Brain microvascular endothelial cell (primary cell): Measurements from ENCODE around the gene DLGAP1.

Source experiments
- DNase-seq: peaks from one replicate; pipeline ENCODE4 v3.0.0-alpha.2; 2020
- H3K27ac ChIP-seq: fragments of 250-450 bp; sonication (Bioruptor Pico); 2 replicates; pipeline ENCODE4 v1.5.1; 2020; ENCODE audit warnings: mild to moderate bottlenecking, moderate library complexity
- H3K27me3 ChIP-seq: fragments of 250-450 bp; sonication (Bioruptor Pico); replicated peaks from 2 replicates; pipeline ENCODE4 v1.5.1; 2020; ENCODE audit warnings: mild to moderate bottlenecking
- H3K36me3 ChIP-seq: fragments of 250-450 bp; sonication (Bioruptor Pico); replicated peaks from 2 replicates; pipeline ENCODE4 v1.5.1; 2020; ENCODE audit warnings: mild to moderate bottlenecking
- H3K4me3 ChIP-seq: 2 replicates; pipeline ENCODE4 v1.5.1; 2011; ENCODE audit warnings: low read depth, mild to moderate bottlenecking, control low read depth, low read length, moderate library complexity
- in situ Hi-C: cut with HindIII; loops from 2 replicates; pipeline ENCODE4 v1.10.0; 2017; ENCODE audit warnings: low sequenced_read_pairs, low pct_ligation_motif_present
- TF ChIP-seq, protein P1 (sequence below): IDR thresholded peaks from 2 replicates; pipeline ENCODE4 v1.5.1; 2011; ENCODE audit warnings: low read depth, mild to moderate bottlenecking, moderate library complexity, low read length, control low read depth, inconsistent platforms; ENCODE audit errors: missing control alignments

Gene DLGAP1

DNA sequence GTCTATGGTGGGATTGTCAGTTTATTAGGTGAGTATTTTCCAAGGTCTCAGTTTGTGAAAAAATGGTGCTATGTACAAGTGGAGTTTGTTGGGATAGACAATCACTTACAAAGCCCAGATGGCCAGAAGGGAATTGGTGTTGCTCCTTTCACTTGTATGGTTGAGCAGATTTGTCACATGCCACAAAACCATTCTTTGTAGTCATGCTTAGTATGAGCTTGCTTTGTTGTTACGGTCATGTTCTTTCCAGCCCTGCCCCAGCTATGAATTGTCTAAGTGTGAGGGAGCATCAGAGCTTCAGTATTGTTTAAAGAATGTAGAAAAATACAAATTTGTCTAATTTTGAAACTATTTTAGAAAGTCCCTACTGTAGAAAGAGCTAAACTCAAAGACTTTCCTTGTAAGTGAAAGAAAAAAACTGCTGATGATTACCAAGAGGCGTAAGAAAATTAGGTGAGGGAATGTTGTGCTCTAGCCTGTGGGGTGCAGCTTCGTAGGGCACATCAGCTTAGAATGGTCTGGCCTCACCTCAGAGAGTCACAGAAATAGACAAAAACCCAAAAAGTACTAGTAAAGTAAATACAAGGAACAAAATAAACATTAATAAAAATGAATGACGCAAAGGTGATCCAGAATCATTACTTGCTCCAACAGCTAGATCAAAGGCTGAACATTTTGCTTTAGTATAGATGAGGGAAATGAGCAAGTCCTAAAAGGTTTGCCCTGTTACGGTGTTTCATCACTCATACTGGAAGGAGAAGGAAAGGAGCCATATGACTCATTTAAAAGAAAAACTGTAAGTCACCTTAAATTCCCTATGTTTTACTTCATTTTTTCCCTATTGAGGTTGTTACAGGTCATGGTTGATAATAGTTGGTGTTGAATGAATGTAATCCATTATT lies 995.9 kb downstream of the DLGAP1 start:
- TF ChIP-seq, protein P1, sequence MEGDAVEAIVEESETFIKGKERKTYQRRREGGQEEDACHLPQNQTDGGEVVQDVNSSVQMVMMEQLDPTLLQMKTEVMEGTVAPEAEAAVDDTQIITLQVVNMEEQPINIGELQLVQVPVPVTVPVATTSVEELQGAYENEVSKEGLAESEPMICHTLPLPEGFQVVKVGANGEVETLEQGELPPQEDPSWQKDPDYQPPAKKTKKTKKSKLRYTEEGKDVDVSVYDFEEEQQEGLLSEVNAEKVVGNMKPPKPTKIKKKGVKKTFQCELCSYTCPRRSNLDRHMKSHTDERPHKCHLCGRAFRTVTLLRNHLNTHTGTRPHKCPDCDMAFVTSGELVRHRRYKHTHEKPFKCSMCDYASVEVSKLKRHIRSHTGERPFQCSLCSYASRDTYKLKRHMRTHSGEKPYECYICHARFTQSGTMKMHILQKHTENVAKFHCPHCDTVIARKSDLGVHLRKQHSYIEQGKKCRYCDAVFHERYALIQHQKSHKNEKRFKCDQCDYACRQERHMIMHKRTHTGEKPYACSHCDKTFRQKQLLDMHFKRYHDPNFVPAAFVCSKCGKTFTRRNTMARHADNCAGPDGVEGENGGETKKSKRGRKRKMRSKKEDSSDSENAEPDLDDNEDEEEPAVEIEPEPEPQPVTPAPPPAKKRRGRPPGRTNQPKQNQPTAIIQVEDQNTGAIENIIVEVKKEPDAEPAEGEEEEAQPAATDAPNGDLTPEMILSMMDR = no peak
- Histone ChIP-seq H3K27ac (no peak overlapping the region), H3K36me3 (peaks cover 24% of the 10 kb centered on the region), H3K27me3 (no peaks in the 10 kb centered on the region), H3K4me3 (no peak overlapping the region)
- in situ Hi-C loops = no loop called here
- no peak for DNase-seq

DNA sequence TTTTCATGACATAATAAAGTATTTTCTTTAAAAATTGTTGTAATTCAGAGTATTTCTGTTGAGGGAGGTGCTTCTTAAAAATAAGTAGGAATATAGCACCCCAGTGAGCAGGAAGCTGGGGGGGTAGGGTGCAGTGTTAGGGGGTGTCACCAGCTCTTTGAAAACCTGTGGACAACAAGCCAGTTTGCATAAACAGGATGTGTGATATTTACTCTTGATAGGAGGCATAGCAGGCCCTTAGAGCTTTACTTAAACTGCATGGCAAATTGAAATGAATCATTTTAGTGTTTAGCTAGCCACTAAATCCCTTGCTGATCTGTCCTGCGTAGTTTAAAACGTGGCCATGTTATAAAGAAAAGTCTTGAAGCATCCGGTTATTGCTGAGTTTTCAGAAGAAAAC lies 996.7 kb downstream of the DLGAP1 start:
- no peak for DNase-seq
- H3K27ac ChIP-seq = no peak overlapping the region
- H3K4me3 ChIP-seq = no peak overlapping the region
- H3K27me3 ChIP-seq = no peaks in the 10 kb centered on the region
- peaks cover 24% of the 10 kb centered on the region for H3K36me3 ChIP-seq
- TF ChIP-seq, protein P1 = no peak
- in situ Hi-C loops = no loop called here

DNA sequence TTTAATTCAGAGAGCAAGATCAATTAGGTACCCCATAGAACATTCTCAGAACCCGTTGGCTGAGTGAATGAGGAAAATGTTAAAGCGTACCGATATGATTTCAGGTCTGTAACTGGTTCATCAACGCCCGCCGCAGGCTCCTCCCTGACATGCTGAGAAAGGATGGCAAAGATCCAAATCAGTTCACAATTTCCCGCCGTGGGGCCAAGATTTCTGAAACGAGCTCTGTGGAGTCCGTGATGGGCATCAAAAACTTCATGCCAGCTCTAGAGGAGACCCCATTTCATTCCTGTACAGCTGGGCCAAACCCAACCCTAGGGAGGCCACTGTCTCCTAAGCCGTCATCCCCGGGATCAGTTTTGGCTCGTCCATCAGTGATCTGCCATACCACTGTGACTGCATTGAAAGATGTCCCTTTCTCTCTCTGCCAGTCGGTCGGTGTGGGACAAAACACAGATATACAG lies 997.8 kb downstream of the DLGAP1 start:
- Histone ChIP-seq H3K4me3 (no peak overlapping the region), H3K27me3 (no peaks in the 10 kb centered on the region), H3K27ac (no peak overlapping the region), H3K36me3 (peaks cover 24% of the 10 kb centered on the region)
- DNase-seq = no peak
- TF ChIP-seq, protein P1 = no peak
- in situ Hi-C loops = no loop called here

DNA sequence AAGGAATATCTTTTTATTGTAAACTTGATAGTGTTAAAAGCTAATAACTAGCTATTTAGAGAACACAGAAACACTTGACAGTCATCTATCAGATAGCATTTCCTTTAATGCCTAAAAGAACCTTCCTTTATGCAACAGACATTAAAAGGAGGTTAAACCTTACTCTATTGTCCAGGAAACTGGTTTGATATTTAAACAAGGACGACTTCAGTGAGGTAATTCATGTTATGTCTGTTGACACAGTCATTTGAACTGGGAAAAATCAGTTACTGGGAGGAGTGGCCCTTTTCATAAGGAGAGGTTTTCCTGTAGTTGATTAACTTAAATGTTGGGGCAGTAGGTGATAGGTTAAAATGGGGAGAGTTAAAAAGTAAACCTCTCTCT lies 998.4 kb downstream of the DLGAP1 start:
- in situ Hi-C loops = no loop called here
- TF ChIP-seq, protein P1 = no peak
- DNase-seq = no peak
- Histone ChIP-seq H3K27me3 (no peaks in the 10 kb centered on the region), H3K36me3 (peaks cover 24% of the 10 kb centered on the region), H3K27ac (no peak overlapping the region), H3K4me3 (no peak overlapping the region)

DNA sequence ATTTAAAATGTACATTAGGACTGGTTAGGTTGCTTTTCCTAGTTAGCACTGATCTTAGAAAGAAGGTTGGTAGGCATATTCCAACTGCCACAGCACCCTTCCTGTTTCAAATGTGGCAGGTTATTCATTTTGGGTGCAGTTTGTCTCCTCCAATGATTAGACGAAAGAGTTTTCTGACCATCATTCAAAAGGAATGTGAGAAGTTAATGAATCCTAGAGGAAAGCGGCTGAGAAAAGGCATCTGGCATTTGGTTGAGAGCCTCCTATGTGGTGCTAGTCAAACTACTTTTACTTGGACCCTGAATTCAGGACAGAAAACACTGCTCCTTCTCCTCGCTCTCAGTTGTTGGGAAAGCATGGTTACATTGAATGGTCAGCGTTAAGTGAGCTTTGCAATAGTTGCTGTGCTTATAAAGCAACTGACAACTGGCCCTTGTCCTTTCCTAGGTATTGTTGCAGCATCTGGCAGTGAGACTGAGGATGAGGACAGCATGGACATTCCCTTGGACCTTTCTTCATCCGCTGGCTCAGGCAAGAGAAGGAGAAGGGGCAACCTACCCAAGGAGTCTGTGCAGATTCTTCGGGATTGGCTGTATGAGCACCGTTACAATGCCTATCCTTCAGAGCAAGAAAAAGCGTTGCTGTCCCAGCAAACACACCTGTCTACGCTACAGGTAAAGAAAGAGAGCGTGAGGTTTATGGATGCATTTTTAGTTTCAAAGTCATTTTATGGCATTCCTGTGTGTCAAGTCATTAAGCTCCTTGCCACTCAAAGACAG lies 999.0 kb downstream of the DLGAP1 start:
- in situ Hi-C loops = no loop called here
- TF ChIP-seq, protein P1 = no peak
- Histone ChIP-seq H3K27ac (no peak overlapping the region), H3K27me3 (no peaks in the 10 kb centered on the region), H3K4me3 (no peak overlapping the region), H3K36me3 (peaks cover 24% of the 10 kb centered on the region)
- DNase-seq = no peak
